Myocyte (in vitro differentiated cells): ENCODE data around the gene AP3B1. TPM values are rescaled to one million over a fixed set of nuclear protein-coding genes. Genes with fewer than 3 reads are reported as not detected.

Source experiments
- DNase-seq: peaks from one replicate; pipeline ENCODE4 v3.0.0-alpha.2; 2012; ENCODE audit warnings: low read depth
- polyA plus RNA-seq: library from polyadenylated mRNA; unstranded; fragments of >200 nt; gene quantifications from one replicate; pipeline ENCODE4 v1.2.1, GENCODE V29; 2012; ENCODE audit warnings: missing spikeins
- total RNA-seq: library from RNA; depleted of rRNA; stranded (reverse); fragments of >200 nt; gene quantifications from 2 replicates; pipeline ENCODE4 v1.2.3, GENCODE V29; 2014

AP3B1 gene, protein sequence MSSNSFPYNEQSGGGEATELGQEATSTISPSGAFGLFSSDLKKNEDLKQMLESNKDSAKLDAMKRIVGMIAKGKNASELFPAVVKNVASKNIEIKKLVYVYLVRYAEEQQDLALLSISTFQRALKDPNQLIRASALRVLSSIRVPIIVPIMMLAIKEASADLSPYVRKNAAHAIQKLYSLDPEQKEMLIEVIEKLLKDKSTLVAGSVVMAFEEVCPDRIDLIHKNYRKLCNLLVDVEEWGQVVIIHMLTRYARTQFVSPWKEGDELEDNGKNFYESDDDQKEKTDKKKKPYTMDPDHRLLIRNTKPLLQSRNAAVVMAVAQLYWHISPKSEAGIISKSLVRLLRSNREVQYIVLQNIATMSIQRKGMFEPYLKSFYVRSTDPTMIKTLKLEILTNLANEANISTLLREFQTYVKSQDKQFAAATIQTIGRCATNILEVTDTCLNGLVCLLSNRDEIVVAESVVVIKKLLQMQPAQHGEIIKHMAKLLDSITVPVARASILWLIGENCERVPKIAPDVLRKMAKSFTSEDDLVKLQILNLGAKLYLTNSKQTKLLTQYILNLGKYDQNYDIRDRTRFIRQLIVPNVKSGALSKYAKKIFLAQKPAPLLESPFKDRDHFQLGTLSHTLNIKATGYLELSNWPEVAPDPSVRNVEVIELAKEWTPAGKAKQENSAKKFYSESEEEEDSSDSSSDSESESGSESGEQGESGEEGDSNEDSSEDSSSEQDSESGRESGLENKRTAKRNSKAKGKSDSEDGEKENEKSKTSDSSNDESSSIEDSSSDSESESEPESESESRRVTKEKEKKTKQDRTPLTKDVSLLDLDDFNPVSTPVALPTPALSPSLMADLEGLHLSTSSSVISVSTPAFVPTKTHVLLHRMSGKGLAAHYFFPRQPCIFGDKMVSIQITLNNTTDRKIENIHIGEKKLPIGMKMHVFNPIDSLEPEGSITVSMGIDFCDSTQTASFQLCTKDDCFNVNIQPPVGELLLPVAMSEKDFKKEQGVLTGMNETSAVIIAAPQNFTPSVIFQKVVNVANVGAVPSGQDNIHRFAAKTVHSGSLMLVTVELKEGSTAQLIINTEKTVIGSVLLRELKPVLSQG
- total RNA-seq = 47.4 and 50.0 TPM in 2 replicates
- polyA plus RNA-seq = 32.1 TPM

DNA sequence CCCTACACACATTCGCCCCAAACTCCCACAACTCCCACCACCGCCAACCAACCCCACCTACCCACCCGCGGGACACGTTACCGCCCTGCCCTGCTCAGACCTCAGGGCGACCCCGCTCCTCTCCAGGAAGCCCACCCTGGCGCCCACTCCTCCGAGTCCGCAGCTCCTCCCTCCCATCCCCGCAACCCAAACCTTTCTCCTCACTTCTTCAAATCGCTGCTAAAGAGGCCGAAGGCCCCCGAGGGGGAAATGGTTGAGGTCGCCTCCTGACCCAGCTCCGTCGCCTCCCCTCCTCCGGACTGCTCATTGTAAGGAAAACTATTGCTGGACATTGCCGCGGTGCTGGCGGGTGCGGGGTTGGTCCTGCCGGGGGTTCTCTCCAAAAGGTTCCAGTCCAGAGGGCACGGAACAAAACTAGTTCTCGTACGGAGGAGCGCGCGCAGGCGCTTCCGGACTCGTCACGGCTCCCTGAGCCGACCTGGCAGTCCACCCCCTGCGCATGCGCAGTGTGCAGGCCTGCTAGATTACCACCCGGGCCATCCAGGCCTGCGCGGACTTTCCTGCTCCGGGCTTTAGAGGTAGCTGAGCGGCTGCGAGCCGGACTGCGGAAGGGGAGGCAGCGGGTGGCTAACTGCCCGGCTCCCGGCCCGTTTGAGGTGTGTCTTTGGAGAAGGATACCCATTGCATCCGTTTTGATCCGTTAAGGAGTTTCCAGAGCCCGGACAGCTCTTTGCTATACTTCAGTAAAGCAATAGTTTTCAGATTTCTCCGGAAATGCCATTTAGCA, at the start of gene AP3B1:
Gene AP3B1, minus strand, starts transcription at position 451 of the 787 bp plus-strand sequence. Its CDS starts 119 bp downstream, at position 332.
- peak; percentile 99 for DNase-seq

DNA sequence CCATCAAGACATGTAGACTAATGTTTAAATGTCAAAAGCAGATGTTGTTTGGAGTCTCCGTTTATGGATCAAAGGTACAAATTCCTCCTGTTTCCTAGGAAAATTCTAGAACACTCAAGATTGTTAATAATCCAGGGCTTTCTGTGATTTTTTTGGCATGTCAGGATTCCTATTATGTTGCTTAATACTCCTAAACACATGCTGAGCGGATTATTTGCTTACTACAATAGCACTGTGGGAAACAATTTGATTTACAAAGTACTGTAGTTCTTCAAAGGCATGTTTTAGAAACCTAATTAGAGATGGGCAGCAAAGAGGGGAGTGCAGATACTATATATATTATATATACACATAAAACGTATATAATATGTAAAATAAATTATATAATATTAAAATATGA, 46.9 kb upstream of the AP3B1 start:
- no peak for DNase-seq

DNA sequence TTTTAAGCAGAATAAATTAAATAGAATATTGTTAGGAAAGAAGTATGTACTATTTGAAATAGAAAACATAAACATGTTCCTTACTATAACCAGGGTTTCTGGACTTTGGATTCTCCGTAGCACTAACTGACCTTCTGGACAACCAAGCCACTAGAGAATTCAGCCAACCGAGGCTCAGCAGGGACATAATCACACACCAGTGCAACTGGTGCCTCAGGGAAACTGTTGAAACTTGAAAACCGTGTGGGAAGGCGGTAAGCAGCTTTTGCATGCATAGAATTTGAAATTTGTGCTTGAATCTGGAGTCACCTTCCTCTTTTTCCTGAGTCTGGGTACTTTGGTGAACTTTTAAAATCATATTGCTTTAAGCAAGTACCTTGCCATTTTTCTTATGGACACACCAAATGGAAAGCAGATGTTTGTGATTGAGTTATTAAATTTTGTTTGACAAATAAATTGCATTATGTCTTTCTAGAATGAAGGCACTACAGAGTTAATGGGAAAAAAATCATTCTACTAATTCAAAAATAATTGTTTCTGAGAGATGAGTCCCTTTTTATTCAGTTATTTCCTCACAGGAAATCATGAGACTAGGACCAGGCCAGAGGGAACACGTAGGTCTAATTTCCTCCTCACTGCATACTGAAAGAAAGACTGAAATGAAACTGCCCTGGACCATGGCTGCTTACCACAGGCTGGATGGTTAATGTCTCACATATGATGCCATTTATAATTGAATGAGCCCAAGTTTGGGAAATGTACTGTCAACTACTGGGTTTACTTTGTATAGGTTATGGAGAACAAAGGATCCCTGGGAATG, 45.3 kb upstream of the AP3B1 start:
- no peak for DNase-seq

DNA sequence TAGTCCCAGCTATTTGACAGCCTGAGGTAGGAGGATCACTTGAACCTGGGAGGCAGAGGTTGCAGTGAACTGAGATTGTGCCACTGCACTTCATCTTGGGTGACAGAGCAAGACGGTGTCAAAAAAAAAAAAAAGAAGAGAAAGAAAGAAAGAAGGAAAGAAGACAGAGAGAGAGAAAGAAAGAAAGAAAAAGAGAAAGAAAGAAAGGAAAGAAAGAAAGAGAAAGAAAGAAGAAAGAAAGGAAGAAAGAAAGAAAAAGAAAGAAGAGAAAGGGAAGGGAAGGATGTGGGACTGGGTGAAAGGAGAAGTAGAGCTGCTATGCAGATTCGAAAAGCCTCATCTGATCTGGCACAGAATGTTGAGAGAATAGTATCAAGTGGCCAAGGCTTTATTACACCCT, 42.2 kb upstream of the AP3B1 start:
- no peak for DNase-seq

DNA sequence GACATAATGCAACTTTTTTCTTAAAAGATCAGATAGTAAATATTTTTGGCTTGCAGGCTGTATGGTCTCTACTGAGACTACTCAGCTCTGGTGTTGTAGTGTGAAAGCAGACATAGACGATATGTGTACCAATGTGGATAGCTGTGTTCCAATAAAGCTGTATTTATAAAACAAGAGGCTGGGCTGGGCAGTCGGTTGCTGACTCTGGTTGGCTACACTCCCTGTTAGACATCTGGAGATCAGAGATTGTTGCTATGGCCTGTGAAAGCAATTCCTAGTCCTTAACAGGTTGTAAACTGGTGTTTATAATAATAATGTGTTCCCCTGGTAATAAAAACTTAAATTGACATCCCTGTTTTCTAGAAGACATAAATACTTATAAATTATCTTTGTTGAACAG, 41.5 kb upstream of the AP3B1 start:
- DNase-seq = no peak

DNA sequence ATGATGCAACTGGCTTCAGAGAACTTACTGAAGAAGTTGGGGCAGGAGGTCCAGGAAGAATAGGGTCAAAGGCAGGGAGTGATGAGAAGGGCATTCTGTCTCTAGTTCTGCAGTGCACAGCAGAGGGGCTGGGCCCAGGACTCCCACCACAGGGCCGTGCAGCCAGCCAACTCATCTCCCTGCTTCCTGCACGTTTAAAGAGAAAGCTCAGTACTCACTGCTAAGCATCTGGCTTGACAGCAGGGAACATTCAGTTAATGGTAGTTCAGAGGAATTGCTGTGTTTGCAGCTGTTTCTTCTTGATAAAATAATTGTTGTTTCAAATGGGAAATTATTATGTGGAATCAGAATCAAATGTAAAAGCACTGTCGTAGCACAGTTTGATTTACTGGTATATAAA, 40.3 kb upstream of the AP3B1 start:
- DNase-seq = no peak

DNA sequence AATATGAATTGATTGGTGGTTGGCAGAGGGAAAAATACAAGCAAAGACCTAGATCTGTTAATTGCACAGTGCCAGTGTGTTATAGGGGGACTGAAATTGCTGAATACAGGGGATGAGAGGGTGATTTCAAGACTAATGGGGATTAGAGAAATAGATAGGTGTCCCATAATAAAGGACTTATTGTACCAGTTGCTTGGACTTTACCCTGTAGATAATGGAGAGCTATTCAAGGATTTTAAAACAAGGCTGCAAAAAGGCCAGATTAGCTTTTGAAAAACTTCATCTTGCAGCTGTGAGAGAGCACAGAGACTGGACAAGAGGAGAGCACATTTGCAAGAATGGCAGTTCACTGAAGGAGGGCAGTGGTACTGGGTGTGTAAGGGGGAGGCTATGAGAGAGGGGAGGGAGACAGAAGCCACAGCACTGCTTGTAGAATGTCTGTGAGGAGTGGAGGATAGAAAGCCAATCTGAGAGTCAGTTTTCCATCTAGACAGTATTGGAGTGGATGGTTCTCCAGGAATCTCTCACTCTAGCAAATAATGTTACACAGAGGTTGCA, 37.1 kb upstream of the AP3B1 start:
- DNase-seq = no peak

DNA sequence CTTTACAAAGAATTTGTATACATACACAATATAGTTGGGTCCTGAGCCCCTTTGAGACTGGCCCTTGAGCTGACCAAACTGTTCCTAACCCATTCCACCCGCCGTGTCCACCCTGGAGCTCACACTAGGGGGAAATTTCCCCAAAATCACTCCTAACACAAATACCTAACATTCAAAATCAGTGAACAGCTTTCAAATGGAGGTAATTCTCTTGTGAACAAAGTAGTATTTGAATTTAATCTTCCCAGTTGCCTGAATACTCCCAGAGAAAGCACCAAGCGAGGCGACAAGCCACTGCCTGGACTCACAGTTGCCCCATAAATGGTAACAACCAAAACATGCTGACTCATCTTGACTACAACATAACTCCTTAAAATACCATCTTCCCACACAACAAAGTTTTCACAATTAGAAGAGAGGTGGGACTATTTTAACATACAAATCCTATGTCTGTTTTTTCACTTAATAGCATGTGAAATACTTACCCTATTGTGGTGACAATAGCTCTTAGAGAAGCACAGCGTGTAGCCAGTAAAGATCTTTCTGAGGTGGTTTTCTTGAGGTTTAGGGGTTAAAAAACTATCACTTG, 34.2 kb upstream of the AP3B1 start:
- peak; percentile 29 for DNase-seq

DNA sequence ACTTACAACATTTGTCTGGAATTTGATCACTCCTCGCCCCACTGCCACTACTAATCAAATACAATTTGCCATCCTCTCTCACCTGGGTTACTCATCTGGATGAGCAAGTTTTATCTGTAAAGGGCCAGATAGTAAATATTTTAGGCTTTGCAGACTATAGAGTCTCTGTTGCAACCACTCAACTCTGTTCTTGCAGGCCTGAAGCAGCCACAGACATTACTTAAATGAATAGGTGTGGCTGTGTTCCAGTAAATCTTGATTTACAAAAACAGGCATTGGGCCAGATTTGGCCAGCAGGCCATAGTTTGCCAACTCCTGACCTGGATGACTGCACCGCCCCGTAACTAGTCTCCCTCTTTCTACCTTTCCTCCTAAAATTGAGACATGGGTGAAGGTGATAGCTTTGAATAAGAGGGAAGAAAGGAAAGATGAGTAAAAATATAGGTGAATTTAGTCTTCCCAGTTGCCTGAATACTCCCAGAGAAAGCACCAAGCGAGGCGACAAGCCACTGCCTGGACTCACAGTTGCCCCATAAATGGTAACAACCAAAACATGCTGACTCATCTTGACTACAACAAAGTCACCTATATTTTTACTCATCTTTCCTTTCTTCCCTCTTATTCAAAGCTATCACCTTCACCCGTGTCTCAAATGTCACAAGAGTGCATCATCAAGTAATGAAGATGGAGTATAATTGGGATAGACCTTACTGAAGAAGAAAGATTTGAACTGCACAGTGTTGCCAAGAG, 33.4 kb upstream of the AP3B1 start:
- DNase-seq = no peak

DNA sequence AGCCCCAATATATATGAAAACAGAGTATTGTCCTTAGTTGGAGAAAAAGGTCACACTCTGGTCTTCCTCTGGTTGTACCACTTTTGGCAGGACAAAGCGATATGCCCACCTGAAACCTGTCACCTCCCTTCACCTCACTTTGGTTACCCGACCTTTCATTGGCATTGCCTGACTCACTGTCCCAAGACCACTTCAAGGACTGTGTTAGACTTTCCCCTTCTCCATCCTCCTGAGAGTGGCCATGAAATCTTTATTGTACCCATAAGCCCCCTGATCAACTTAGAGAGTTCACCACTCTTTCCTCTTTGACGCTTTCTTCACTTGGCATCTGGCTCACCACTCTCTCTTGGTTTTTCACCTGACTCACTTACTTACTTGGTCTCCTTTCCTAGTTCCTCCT, 32.4 kb upstream of the AP3B1 start:
- DNase-seq = no peak

DNA sequence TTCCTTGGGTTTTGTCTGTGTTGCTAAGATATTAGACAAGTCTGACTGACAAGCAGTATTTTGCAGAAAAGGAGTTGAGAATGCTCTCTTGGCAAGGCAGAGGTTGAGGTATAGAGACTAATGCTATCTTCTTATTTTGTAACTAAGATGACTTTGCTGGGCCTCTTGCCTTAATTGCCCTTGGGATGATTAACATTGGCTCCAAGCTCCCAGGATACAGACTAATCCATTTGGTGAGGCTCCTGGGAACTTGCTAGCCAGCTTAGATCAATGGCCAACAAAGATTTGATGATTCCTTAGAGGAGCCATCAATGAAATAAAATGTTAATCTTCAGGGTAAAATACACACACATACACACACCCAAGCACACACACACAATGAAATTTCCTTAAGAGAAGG, 28.7 kb upstream of the AP3B1 start:
- DNase-seq = no peak

DNA sequence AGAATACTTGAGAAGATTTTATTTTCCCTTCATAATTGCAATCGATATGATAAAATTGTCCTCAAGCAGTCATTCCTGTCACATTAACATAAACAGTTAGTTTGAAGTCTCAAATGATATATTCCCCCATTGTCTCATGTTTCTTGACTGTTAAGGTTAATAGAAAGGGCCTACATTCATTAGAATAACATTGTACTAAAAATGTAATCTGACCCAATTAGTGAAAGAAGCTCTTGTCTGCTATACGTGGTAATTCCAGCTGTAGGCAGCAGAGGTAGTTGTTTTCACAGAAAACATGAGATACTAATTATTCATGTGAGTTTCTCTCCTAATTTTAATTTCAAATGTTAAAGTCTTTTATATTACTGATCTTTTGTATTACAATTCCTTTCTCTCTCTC, 25.9 kb upstream of the AP3B1 start:
- DNase-seq = peak; percentile 47

DNA sequence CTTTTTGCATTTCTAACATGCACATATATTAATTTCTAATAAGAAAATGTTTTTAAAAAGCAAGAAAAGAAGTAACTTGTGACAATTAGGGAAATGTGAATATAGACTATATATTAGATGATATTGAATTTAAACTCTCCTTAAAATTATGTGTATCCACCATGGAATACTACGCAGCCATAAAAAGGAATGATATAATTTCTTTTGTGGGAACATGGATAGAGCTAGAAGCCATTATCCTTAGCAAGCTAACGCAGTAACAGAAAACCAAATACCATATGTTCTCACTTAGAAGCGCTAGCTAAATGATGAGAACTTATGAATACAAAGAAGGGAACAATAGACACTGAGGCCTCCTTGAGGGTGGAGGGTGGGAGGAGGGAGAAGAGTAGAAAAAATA, 23.8 kb upstream of the AP3B1 start:
- DNase-seq = no peak

DNA sequence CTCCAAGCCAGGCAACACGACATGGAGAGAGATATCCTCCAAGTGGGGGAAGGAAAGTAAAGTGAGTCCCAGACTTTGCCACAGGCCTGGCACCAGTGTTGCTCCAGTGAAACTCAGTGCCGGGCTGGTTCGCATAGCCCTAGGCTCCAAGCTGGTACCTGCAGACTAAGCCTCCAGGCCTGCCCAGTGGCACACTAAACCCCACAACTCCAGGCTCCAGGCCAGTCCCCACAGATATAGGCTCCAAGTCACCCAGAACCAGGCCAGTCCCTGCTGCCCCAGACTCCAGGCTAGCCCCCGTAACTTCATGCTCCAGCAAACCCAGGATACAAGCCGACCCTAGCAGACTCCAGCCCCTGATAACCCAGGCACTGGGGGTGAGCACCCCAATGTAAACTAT, 23.0 kb upstream of the AP3B1 start:
- DNase-seq = no peak

DNA sequence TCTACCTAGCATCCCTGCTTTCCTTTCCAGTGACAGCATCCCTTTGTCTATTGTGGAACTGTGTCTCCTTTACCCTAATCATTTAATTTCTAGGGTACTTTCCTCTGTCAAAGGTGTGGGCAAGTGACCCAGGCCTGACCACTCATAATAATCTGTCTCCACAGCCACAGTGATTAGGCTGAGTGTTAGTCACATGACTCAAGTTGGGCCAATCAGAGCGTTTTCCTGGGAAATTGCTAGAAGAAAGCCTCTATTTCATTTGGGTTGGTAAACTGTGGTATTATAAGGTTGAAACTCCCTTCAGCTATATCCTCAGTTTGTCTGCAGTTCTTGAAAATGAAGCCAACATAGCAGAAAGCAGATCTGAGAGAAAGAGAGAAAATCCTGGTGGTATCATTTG, 14.2 kb upstream of the AP3B1 start:
- no peak for DNase-seq

DNA sequence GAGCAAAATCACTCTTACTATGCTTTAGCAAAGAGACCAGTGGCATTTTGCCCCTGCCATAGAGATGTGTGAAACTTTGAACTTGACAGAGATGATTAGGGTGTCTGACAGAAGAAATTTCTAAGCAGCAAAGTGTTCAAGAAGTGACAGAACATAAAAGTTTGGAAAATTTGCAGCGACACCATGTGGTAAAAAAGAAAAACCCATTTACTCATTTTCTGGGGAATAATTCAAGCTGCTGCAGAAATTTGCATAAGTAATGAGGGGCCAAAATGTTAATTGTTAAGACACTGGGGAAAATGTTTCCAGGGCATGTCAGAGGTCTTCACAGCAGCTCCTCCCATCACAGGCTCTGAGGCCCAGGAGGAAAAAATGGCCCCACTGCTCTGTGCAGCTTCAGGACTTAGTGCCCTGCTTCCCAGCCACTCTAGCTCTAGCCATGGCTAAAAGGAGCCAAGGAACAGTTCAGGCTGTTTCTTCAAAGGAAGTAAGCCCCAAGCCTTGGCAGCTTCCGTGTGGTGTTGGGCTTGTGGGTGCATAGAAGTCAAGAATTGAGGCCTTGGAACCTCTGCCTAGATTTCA, 6.1 kb upstream of the AP3B1 start:
- peak; percentile 14 for DNase-seq

DNA sequence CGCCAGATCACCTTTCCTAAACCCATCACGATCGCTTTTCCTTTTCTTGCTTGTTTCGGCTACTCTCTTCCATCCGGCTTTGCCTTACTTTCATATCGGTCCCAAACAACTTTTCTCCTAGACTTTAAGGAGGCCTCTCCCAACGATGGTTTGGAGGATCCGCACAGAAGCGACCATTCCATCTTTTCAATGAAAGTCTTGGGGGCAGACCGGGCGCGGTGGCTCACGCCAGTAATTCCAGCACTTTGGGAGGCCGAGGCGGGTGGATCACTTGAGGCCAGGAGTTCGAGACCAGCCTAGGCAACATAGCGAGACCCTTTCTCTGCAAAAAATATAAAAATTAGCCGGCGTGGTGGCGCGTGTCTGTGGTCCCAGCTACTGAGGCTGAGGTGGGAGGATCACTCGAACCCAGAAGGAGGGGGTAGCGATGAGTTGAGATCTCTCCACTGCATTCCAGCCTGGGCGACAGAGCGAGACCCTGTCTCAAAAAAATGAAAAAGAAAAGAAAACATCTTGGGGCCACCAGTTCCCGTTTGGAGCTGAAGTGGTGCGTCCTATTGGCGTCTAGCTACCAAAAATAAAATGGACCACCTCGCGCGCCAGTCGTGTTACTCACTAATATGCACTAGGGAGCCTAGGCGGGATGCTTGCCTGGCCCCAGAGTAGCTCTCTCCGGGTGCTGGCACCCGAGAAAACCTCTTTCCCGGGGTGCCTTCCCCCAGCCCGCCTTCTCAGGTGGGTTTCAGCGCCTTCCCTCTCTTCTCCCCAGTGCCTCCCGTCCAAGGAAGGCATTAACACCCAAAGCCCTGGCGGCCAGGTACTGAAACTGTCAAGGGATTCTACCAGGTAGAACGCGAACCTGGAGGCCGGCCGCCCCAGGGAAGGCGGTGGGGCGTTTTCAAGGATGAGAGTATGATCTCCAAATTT, 800 bp upstream of the AP3B1 start:
- DNase-seq = no peak
